Measurements from ENCODE around the gene LDHAL6A. TPM values are rescaled to one million over a fixed set of nuclear protein-coding genes. Genes with fewer than 3 reads are reported as not detected.

The LDHAL6A gene
- total RNA-seq, 1 donor from 2014 or later, result not detected

DNA sequence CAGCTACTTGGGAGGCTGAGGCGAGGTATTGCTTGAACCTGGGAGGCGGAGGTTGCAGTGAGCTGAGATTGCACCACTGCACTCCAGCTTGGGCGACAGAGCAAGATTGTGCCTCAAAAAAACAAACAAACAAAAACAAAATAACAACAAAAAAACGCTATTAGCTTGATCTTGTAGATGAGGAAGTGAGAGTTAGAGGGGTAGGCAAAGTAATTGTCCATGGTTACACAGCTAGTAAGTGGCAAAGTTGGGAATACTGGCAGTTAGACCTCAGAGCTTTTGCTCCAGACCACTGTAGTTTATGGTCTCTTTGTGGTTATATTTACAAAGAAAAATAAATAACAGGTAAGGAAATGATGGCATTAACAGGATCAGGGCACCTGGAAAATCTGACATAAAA is 28.4 kb upstream of the LDHAL6A start:
- DNase-seq (no peak), ATAC-seq (no peak)
- Histone ChIP-seq H3K27ac (no peak overlapping the region), H3K27me3 (ENCODE audit: low read depth) (no peaks in the 10 kb centered on the region), H3K4me1 (no peaks in the 10 kb centered on the region), H3K36me3 (no peaks in the 10 kb centered on the region), H3K4me3 (no peak overlapping the region), H3K9me3 (no peaks in the 10 kb centered on the region)
- intact Hi-C loops (cut with DNase I), result no loop called here
- TF ChIP-seq, protein P1, sequence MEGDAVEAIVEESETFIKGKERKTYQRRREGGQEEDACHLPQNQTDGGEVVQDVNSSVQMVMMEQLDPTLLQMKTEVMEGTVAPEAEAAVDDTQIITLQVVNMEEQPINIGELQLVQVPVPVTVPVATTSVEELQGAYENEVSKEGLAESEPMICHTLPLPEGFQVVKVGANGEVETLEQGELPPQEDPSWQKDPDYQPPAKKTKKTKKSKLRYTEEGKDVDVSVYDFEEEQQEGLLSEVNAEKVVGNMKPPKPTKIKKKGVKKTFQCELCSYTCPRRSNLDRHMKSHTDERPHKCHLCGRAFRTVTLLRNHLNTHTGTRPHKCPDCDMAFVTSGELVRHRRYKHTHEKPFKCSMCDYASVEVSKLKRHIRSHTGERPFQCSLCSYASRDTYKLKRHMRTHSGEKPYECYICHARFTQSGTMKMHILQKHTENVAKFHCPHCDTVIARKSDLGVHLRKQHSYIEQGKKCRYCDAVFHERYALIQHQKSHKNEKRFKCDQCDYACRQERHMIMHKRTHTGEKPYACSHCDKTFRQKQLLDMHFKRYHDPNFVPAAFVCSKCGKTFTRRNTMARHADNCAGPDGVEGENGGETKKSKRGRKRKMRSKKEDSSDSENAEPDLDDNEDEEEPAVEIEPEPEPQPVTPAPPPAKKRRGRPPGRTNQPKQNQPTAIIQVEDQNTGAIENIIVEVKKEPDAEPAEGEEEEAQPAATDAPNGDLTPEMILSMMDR (IDR thresholded peaks at IDR 0.05), result no peak

DNA sequence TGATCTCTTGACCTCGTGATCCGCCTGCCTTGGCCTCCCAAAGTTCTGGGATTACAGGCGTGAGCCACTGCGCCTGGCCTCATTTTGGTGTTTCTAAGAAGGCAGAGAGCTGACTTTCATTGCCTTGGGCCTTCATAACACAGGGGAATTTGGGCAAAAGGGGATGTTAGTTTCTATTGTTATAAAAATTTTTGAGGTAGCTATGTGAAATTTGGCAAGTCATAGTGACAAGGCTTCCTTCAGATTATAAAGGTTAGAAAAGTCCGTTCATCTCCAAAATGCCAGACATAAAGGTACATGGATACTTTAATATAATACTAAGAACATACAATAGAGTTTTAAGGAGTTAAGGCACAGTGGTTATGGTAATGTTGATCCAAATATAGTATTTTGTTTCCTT is 26.3 kb upstream of the LDHAL6A start:
- Histone ChIP-seq H3K4me1 (no peaks in the 10 kb centered on the region), H3K27me3 (ENCODE audit: low read depth) (no peaks in the 10 kb centered on the region), H3K36me3 (no peaks in the 10 kb centered on the region), H3K9me3 (no peaks in the 10 kb centered on the region), H3K27ac (no peak overlapping the region), H3K4me3 (no peak overlapping the region)
- intact Hi-C loops (cut with DNase I), result no loop called here
- TF ChIP-seq, protein P1 (IDR thresholded peaks at IDR 0.05), result no peak
- no peak for DNase-seq
- ATAC-seq, result no peak

DNA sequence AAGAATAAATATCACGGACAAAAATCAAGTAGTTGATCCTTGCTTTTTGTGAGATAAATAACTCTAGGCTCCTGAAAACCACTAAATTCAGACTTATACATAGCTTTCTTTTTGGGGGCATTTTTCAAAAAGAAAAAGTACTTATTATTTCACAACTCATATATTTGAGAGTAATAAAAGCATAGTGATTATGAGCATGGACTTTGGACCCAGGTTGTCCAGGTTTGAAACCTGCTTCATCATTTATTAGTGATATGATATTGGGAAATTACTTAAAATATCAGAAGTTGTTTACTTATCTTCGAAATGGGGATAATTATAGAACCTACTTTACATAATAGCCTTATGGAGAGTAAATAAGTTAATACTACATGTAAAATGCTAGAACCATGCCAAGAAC is 17.0 kb upstream of the LDHAL6A start:
- no peak overlapping the region for H3K27ac ChIP-seq
- DNase-seq, result no peak
- H3K4me3 ChIP-seq, result no peak overlapping the region
- intact Hi-C loops (cut with DNase I), result no loop called here
- TF ChIP-seq, protein P1 (IDR thresholded peaks at IDR 0.05), result no peak
- H3K4me1 ChIP-seq, result no peaks in the 10 kb centered on the region
- H3K27me3 ChIP-seq (ENCODE audit: low read depth), result no peaks in the 10 kb centered on the region
- ATAC-seq, result no peak
- no peaks in the 10 kb centered on the region for H3K36me3 ChIP-seq
- no peaks in the 10 kb centered on the region for H3K9me3 ChIP-seq

DNA sequence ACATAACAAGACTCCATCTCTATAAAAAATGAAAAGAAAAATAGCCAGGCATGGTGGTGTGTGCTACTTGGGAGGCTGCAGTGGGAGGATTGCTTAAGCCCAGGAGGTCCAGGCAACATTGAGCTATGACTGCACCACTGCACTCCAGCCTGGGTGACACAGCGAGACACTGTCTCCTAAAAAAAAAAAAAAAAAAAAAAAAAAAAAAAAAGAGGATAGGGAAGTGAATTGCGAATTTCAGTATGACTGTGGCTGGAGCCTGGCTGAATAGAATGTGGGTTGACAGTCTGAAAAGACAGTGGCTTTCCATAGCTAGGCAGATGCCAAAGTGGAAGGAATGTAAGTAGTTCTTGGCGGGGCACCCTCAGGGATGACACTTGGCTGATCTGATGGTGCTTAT is 6.4 kb upstream of the LDHAL6A start:
- H3K4me1 ChIP-seq, result no peaks in the 10 kb centered on the region
- no peaks in the 10 kb centered on the region for H3K27me3 ChIP-seq (ENCODE audit: low read depth)
- H3K9me3 ChIP-seq, result no peaks in the 10 kb centered on the region
- TF ChIP-seq, protein P1 (IDR thresholded peaks at IDR 0.05), result no peak
- intact Hi-C loops (cut with DNase I), result no loop called here
- DNase-seq (no peak), ATAC-seq (no peak)
- no peak overlapping the region for H3K27ac ChIP-seq
- H3K4me3 ChIP-seq, result no peak overlapping the region
- no peaks in the 10 kb centered on the region for H3K36me3 ChIP-seq

DNA sequence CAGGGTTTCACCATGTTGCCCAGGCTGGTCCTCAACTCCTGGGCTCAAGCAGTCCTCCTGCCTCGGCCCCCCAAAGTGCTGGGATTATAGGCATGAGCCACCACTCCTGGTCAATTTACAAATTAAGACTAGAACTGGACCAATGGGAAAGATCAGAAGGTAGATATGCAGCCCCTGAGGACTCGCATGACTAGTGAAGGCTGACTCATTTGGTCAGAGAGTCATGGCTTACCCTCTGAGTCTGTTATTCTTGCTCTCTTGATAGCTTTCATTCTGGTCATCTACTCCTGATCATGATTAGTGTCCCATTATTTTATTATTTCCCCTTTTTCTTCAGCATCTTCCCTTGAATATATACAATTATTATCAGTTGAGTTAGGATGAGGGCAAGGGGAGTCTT is 2.7 kb upstream of the LDHAL6A start:
- no peaks in the 10 kb centered on the region for H3K36me3 ChIP-seq
- H3K4me3 ChIP-seq, result no peak overlapping the region
- H3K27me3 ChIP-seq (ENCODE audit: low read depth), result peaks cover 7% of the 10 kb centered on the region
- no peak overlapping the region for H3K27ac ChIP-seq
- intact Hi-C loops (cut with DNase I), result no loop called here
- TF ChIP-seq, protein P1 (IDR thresholded peaks at IDR 0.05), result no peak
- no peaks in the 10 kb centered on the region for H3K9me3 ChIP-seq
- ATAC-seq (no peak), DNase-seq (no peak)
- H3K4me1 ChIP-seq, result no peaks in the 10 kb centered on the region

DNA sequence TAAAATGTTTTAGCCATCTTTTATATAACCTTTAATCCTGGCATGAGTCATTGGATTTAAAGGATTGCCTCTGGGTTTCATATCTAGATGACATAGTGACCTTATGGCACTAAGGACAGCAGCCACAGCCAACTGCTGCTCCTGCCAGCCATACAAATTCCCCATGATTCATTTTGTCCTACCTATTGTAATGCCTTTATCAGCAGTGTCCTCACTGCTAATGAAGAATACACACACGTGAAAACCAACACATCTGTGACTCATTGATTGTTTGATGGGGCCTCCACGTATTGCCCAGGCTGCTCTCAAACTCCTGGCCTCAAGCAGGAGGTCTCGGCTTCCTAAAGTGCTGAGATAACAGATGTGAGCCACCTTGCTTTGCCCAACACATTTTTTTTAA is 1.8 kb downstream of the LDHAL6A start:
- H3K4me3 ChIP-seq, result no peak overlapping the region
- no peaks in the 10 kb centered on the region for H3K9me3 ChIP-seq
- DNase-seq (no peak), ATAC-seq (no peak)
- no peaks in the 10 kb centered on the region for H3K36me3 ChIP-seq
- intact Hi-C loops (cut with DNase I), result no loop called here
- TF ChIP-seq, protein P1 (IDR thresholded peaks at IDR 0.05), result no peak
- peaks cover 7% of the 10 kb centered on the region for H3K27me3 ChIP-seq (ENCODE audit: low read depth)
- H3K27ac ChIP-seq, result no peak overlapping the region
- H3K4me1 ChIP-seq, result no peaks in the 10 kb centered on the region
